ENCODE measurements around the gene SETD4.

GRCh38 chr21:35990609-35991008 lies 69.7 kb downstream of the SETD4 start:
- TF ChIP-seq, protein P1, sequence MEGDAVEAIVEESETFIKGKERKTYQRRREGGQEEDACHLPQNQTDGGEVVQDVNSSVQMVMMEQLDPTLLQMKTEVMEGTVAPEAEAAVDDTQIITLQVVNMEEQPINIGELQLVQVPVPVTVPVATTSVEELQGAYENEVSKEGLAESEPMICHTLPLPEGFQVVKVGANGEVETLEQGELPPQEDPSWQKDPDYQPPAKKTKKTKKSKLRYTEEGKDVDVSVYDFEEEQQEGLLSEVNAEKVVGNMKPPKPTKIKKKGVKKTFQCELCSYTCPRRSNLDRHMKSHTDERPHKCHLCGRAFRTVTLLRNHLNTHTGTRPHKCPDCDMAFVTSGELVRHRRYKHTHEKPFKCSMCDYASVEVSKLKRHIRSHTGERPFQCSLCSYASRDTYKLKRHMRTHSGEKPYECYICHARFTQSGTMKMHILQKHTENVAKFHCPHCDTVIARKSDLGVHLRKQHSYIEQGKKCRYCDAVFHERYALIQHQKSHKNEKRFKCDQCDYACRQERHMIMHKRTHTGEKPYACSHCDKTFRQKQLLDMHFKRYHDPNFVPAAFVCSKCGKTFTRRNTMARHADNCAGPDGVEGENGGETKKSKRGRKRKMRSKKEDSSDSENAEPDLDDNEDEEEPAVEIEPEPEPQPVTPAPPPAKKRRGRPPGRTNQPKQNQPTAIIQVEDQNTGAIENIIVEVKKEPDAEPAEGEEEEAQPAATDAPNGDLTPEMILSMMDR (IDR thresholded peaks at IDR 0.05; ENCODE audit: extremely low read depth in 1 of 2, insufficient read depth in 1 of 2, low read depth in 1 of 2, low read length in 2 of 2): no peak
- TF ChIP-seq EZH2 (IDR thresholded peaks at IDR 0.05; ENCODE audit: borderline replicate concordance, low read depth, low read length, severe bottlenecking) (no peak), MYC (IDR thresholded peaks at IDR 0.05; ENCODE audit: low read depth, low read length) (no peak), POLR2AphosphoS5 (IDR thresholded peaks at IDR 0.05; ENCODE audit: insufficient read depth, low read depth, low read length) (no peak), MAX (IDR thresholded peaks at IDR 0.05; ENCODE audit: insufficient read depth, insufficient read length) (no peak)

Measured in endothelial cell of umbilical vein (primary cell).